ENCODE data around the gene EREG.

The EREG gene

DNA sequence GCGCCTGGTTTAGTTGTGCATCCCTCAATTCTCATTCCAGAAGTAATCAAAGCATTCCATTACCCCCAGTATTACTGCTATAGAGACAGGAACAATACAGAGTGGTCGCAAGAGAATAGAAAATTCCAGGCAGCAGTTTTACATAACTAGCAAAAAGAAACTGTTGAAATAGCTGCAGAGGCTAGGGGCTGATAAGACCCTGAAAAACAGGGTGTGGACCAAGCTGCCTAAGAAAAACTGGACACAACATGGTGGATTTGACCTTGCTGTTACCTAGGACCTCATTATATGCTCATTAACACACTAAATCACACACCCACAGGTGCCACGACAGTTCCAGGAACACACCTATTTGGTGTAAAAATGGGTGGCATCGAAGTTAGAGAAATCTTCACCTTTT is 41.3 kb upstream of the EREG start:
- H3K14ac ChIP-seq (ENCODE audit: low read length in 2 of 2), result no peak overlapping the region
- no peaks in the 10 kb centered on the region for H3K79me1 ChIP-seq (replicated peaks; ENCODE audit: low read length, poor library complexity, severe bottlenecking)
- H3K9ac ChIP-seq (ENCODE audit: low read length), result no peak overlapping the region
- no peaks in the 10 kb centered on the region for H3K36me3 ChIP-seq (ENCODE audit: control insufficient read depth in 1 of 2, insufficient read depth in 2 of 2, low read depth in 1 of 2, low read length in 2 of 2)
- no peaks in the 10 kb centered on the region for H3K9me3 ChIP-seq (ENCODE audit: control insufficient read depth, low read length)
- no peak overlapping the region for H2AK5ac ChIP-seq (ENCODE audit: low read length, severe bottlenecking)
- no peak overlapping the region for H3K4me3 ChIP-seq (ENCODE audit: insufficient read depth in 1 of 2, low read depth in 1 of 2, low read length in 2 of 2)
- WGBS, result 87% methylated on average over 4 of the region's 4 CpGs
- H3K4me2 ChIP-seq (ENCODE audit: low read length, poor library complexity, severe bottlenecking), result no peak overlapping the region
- H3K4ac ChIP-seq (ENCODE audit: low read depth in 1 of 2, low read length in 2 of 2), result no peak overlapping the region
- no peak overlapping the region for H2BK15ac ChIP-seq (ENCODE audit: low read depth, poor library complexity, severe bottlenecking)
- no peak overlapping the region for H2BK5ac ChIP-seq (ENCODE audit: low read depth, low read length, poor library complexity, severe bottlenecking)
- H3K23ac ChIP-seq (ENCODE audit: low read length in 2 of 2), result no peak overlapping the region
- no peak overlapping the region for H2BK120ac ChIP-seq (ENCODE audit: low read depth, low read length)
- no peak overlapping the region for H4K8ac ChIP-seq (ENCODE audit: low read length)
- H2BK12ac ChIP-seq (ENCODE audit: low read length in 2 of 2), result no peak overlapping the region
- no peak overlapping the region for H3K18ac ChIP-seq (ENCODE audit: low read depth in 1 of 2, low read length in 2 of 2)
- no peak for DNase-seq
- H2AFZ ChIP-seq (ENCODE audit: low read depth, low read length), result no peak overlapping the region
- peaks cover 2% of the 10 kb centered on the region for H3K4me1 ChIP-seq (ENCODE audit: control insufficient read depth, insufficient read depth, low read depth, low read length)
- no peak overlapping the region for H3K27ac ChIP-seq (ENCODE audit: low read length, poor library complexity, severe bottlenecking)
- no peaks in the 10 kb centered on the region for H3K27me3 ChIP-seq (ENCODE audit: control insufficient read depth in 1 of 2, insufficient read depth in 1 of 2, low read length in 2 of 2)
- H4K91ac ChIP-seq (ENCODE audit: low read length), result no peak overlapping the region

DNA sequence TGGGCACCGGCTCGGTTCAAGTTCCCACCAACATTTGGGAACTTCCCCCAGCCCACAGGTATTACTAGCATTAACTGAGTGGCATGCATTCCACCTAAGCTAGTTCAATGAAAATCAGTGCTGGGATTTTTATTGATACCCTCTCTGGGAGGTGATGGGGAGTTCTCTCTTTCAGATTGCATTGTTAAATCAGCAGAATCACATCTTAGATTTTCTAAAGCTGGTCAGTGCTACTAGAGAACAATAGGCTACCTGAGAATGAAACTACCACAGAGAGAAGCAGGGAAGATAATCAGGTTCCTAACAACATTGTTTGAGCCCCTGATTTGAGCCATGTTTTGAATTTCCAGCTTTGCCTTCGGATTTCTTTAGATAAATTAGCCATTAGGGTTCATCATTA is 40.7 kb upstream of the EREG start:
- H2BK12ac ChIP-seq (ENCODE audit: low read length in 2 of 2), result no peak overlapping the region
- H2BK120ac ChIP-seq (ENCODE audit: low read depth, low read length), result no peak overlapping the region
- H3K27ac ChIP-seq (ENCODE audit: low read length, poor library complexity, severe bottlenecking), result no peak overlapping the region
- no peaks in the 10 kb centered on the region for H3K79me1 ChIP-seq (replicated peaks; ENCODE audit: low read length, poor library complexity, severe bottlenecking)
- H4K91ac ChIP-seq (ENCODE audit: low read length), result no peak overlapping the region
- H2BK15ac ChIP-seq (ENCODE audit: low read depth, poor library complexity, severe bottlenecking), result no peak overlapping the region
- no peak for DNase-seq
- H3K36me3 ChIP-seq (ENCODE audit: control insufficient read depth in 1 of 2, insufficient read depth in 2 of 2, low read depth in 1 of 2, low read length in 2 of 2), result no peaks in the 10 kb centered on the region
- H3K4me3 ChIP-seq (ENCODE audit: insufficient read depth in 1 of 2, low read depth in 1 of 2, low read length in 2 of 2), result no peak overlapping the region
- WGBS, result 86% methylated on average over 3 of the region's 3 CpGs
- H3K4ac ChIP-seq (ENCODE audit: low read depth in 1 of 2, low read length in 2 of 2), result no peak overlapping the region
- H3K27me3 ChIP-seq (ENCODE audit: control insufficient read depth in 1 of 2, insufficient read depth in 1 of 2, low read length in 2 of 2), result no peaks in the 10 kb centered on the region
- no peak overlapping the region for H3K23ac ChIP-seq (ENCODE audit: low read length in 2 of 2)
- H2BK5ac ChIP-seq (ENCODE audit: low read depth, low read length, poor library complexity, severe bottlenecking), result no peak overlapping the region
- no peak overlapping the region for H3K18ac ChIP-seq (ENCODE audit: low read depth in 1 of 2, low read length in 2 of 2)
- H2AFZ ChIP-seq (ENCODE audit: low read depth, low read length), result no peak overlapping the region
- H3K4me2 ChIP-seq (ENCODE audit: low read length, poor library complexity, severe bottlenecking), result no peak overlapping the region
- H4K8ac ChIP-seq (ENCODE audit: low read length), result no peak overlapping the region
- no peak overlapping the region for H2AK5ac ChIP-seq (ENCODE audit: low read length, severe bottlenecking)
- H3K4me1 ChIP-seq (ENCODE audit: control insufficient read depth, insufficient read depth, low read depth, low read length), result peaks cover 2% of the 10 kb centered on the region
- H3K9ac ChIP-seq (ENCODE audit: low read length), result no peak overlapping the region
- H3K14ac ChIP-seq (ENCODE audit: low read length in 2 of 2), result no peak overlapping the region
- no peaks in the 10 kb centered on the region for H3K9me3 ChIP-seq (ENCODE audit: control insufficient read depth, low read length)

DNA sequence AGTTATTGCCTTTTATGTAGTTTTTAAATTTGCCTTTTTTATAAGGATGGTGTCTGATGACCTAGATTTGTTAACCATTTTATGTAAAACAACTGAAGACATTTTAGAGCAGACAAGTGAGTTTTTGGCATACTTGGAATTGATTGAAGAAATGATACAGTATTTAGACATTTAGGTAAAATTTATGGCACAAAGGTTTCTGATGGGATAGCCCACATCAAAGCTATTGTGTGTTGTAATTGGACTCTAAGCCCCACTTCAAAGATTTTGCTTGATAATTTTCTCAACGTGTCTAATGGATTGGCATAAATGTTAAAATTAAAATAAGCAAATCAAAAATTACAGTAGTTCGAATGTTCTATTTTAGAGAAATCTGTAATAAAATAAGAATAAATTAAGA is 39.1 kb upstream of the EREG start:
- Histone ChIP-seq H2BK15ac (ENCODE audit: low read depth, poor library complexity, severe bottlenecking) (no peak overlapping the region), H2AFZ (ENCODE audit: low read depth, low read length) (no peak overlapping the region), H3K4me3 (ENCODE audit: insufficient read depth in 1 of 2, low read depth in 1 of 2, low read length in 2 of 2) (no peak overlapping the region), H4K8ac (ENCODE audit: low read length) (no peak overlapping the region), H2AK5ac (ENCODE audit: low read length, severe bottlenecking) (no peak overlapping the region), H3K4me1 (ENCODE audit: control insufficient read depth, insufficient read depth, low read depth, low read length) (no peaks in the 10 kb centered on the region), H3K9me3 (ENCODE audit: control insufficient read depth, low read length) (no peaks in the 10 kb centered on the region), H3K79me1 (replicated peaks; ENCODE audit: low read length, poor library complexity, severe bottlenecking) (no peaks in the 10 kb centered on the region), H3K9ac (ENCODE audit: low read length) (no peak overlapping the region), H3K4me2 (ENCODE audit: low read length, poor library complexity, severe bottlenecking) (no peak overlapping the region), H2BK120ac (ENCODE audit: low read depth, low read length) (no peak overlapping the region), H3K27ac (ENCODE audit: low read length, poor library complexity, severe bottlenecking) (no peak overlapping the region), H3K27me3 (ENCODE audit: control insufficient read depth in 1 of 2, insufficient read depth in 1 of 2, low read length in 2 of 2) (no peaks in the 10 kb centered on the region), H3K4ac (ENCODE audit: low read depth in 1 of 2, low read length in 2 of 2) (no peak overlapping the region), H4K91ac (ENCODE audit: low read length) (no peak overlapping the region), H3K36me3 (ENCODE audit: control insufficient read depth in 1 of 2, insufficient read depth in 2 of 2, low read depth in 1 of 2, low read length in 2 of 2) (no peaks in the 10 kb centered on the region), H3K18ac (ENCODE audit: low read depth in 1 of 2, low read length in 2 of 2) (no peak overlapping the region), H2BK5ac (ENCODE audit: low read depth, low read length, poor library complexity, severe bottlenecking) (no peak overlapping the region), H3K14ac (ENCODE audit: low read length in 2 of 2) (no peak overlapping the region), H2BK12ac (ENCODE audit: low read length in 2 of 2) (no peak overlapping the region), H3K23ac (ENCODE audit: low read length in 2 of 2) (no peak overlapping the region)
- WGBS, result no CpG with 5 or more reads among the region's 2 CpGs
- DNase-seq, result no peak

DNA sequence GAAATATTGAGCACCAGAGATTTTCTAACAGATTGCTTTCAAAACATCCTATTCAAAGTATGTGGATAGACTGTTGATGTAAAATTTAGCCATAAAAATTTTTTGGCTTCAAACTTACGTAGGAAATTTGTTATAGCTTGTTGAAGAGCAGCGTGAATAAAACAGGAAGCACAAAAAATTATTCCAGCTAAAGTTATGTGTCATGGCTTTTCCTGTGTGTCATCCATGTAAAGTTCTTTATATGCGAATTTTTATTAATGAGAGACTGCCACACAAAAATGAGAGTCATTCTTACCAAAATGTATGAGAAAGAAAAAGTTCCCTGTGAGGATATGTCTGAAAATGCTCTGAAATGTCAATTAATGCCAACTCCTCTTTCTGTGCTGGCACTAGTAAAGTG is 37.2 kb upstream of the EREG start:
- Histone ChIP-seq H2BK15ac (ENCODE audit: low read depth, poor library complexity, severe bottlenecking) (no peak overlapping the region), H3K4ac (ENCODE audit: low read depth in 1 of 2, low read length in 2 of 2) (no peak overlapping the region), H3K9ac (ENCODE audit: low read length) (peak overlapping the region; percentile 27), H4K8ac (ENCODE audit: low read length) (no peak overlapping the region), H2AFZ (ENCODE audit: low read depth, low read length) (no peak overlapping the region), H3K27ac (ENCODE audit: low read length, poor library complexity, severe bottlenecking) (no peak overlapping the region), H3K9me3 (ENCODE audit: control insufficient read depth, low read length) (no peaks in the 10 kb centered on the region), H3K4me3 (ENCODE audit: insufficient read depth in 1 of 2, low read depth in 1 of 2, low read length in 2 of 2) (no peak overlapping the region), H3K18ac (ENCODE audit: low read depth in 1 of 2, low read length in 2 of 2) (no peak overlapping the region), H2BK12ac (ENCODE audit: low read length in 2 of 2) (no peak overlapping the region), H3K23ac (ENCODE audit: low read length in 2 of 2) (no peak overlapping the region), H3K4me1 (ENCODE audit: control insufficient read depth, insufficient read depth, low read depth, low read length) (no peaks in the 10 kb centered on the region), H2AK5ac (ENCODE audit: low read length, severe bottlenecking) (no peak overlapping the region), H4K91ac (ENCODE audit: low read length) (no peak overlapping the region), H3K36me3 (ENCODE audit: control insufficient read depth in 1 of 2, insufficient read depth in 2 of 2, low read depth in 1 of 2, low read length in 2 of 2) (no peaks in the 10 kb centered on the region), H3K79me1 (replicated peaks; ENCODE audit: low read length, poor library complexity, severe bottlenecking) (no peaks in the 10 kb centered on the region), H3K27me3 (ENCODE audit: control insufficient read depth in 1 of 2, insufficient read depth in 1 of 2, low read length in 2 of 2) (no peaks in the 10 kb centered on the region), H2BK120ac (ENCODE audit: low read depth, low read length) (no peak overlapping the region), H2BK5ac (ENCODE audit: low read depth, low read length, poor library complexity, severe bottlenecking) (no peak overlapping the region), H3K14ac (ENCODE audit: low read length in 2 of 2) (no peak overlapping the region), H3K4me2 (ENCODE audit: low read length, poor library complexity, severe bottlenecking) (no peak overlapping the region)
- DNase-seq, result no peak
- 65% methylated on average over 2 of the region's 3 CpGs for WGBS
